Upper lobe of left lung (tissue), 4 donors: ENCODE results near the gene PSORS1C2.

ENCODE experiments used
- EP300 ChIP-seq, 4 donors: sonication (generic); formaldehyde crosslinking; IDR thresholded peaks; one replicate each; pipeline ENCODE4 v1.5.1; 2017; ENCODE audit warnings: antibody characterized with exemption in 4 of 4, control low read depth in 2 of 4
- POLR2A ChIP-seq, 4 donors: fragments of 450-650 bp; IDR thresholded peaks; one replicate each; pipeline ENCODE4 v1.5.1; 2016 to 2017; ENCODE audit warnings: antibody characterized with exemption in 4 of 4, mild to moderate bottlenecking in 2 of 4
- TF ChIP-seq, protein P1 (sequence below), 6 experiments: fragments of 450-650 bp in 4 of 6; fragments of 200-600 bp in 2 of 6; sonication (generic) in 2 of 6; IDR thresholded peaks; one replicate each; pipeline ENCODE4 v1.5.1; 2016 to 2019; ENCODE audit warnings: antibody characterized with exemption in 6 of 6

DNA sequence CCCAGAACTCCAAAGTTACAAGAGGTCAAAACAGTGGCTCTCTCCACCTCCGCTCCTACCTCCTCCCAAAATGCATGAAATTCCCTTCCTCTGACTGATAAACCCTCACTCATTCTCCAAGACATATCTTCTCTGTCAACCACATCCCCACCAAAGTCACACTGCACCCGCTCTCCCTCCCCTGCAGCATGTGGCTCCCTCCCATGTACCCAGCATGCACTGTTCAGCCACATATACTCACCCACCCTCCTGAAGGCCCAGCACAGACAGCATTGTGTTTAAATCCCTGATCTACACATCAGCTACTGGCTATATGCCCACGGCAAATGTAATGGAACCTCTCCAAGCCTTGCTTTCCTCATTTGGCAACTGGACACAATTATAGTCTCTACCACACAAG, 37.1 kb upstream of the PSORS1C2 start:
- TF ChIP-seq, protein P1, sequence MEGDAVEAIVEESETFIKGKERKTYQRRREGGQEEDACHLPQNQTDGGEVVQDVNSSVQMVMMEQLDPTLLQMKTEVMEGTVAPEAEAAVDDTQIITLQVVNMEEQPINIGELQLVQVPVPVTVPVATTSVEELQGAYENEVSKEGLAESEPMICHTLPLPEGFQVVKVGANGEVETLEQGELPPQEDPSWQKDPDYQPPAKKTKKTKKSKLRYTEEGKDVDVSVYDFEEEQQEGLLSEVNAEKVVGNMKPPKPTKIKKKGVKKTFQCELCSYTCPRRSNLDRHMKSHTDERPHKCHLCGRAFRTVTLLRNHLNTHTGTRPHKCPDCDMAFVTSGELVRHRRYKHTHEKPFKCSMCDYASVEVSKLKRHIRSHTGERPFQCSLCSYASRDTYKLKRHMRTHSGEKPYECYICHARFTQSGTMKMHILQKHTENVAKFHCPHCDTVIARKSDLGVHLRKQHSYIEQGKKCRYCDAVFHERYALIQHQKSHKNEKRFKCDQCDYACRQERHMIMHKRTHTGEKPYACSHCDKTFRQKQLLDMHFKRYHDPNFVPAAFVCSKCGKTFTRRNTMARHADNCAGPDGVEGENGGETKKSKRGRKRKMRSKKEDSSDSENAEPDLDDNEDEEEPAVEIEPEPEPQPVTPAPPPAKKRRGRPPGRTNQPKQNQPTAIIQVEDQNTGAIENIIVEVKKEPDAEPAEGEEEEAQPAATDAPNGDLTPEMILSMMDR (IDR thresholded peaks at IDR 0.05), result no peak
- TF ChIP-seq POLR2A (IDR thresholded peaks at IDR 0.05) (no peak), EP300 (IDR thresholded peaks at IDR 0.05) (no peak)
